ENCODE measurements around the gene GARS1.

The GARS1 gene

DNA sequence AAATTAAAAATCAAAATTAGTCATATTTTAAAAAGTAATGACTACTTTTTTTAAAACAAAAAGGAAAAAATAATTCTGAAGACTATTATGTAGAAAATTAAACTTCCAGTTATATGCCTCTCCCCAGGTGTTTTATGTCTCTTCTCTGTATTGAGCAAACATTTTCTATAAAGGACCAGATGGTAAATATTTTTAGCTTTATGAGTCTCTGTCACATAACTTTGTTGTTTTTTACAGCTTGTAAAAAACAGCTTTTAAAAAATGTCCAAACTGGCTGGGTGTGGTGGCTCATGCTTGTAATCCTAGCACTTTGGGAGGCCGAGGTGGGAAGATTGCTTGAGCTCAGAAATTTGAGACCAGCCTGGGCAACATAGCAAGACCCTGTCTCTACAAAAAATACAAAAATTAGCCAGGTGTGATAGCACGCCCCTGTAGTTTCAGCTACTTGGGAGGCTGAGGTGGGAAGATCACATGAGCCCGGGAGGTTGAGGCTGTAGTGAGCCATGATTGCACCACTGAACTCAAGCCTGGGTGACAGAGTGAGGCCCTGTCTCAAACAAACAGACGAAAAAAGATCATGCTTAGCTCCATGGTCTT is 23.5 kb downstream of the GARS1 start:
- TF ChIP-seq, protein P1, sequence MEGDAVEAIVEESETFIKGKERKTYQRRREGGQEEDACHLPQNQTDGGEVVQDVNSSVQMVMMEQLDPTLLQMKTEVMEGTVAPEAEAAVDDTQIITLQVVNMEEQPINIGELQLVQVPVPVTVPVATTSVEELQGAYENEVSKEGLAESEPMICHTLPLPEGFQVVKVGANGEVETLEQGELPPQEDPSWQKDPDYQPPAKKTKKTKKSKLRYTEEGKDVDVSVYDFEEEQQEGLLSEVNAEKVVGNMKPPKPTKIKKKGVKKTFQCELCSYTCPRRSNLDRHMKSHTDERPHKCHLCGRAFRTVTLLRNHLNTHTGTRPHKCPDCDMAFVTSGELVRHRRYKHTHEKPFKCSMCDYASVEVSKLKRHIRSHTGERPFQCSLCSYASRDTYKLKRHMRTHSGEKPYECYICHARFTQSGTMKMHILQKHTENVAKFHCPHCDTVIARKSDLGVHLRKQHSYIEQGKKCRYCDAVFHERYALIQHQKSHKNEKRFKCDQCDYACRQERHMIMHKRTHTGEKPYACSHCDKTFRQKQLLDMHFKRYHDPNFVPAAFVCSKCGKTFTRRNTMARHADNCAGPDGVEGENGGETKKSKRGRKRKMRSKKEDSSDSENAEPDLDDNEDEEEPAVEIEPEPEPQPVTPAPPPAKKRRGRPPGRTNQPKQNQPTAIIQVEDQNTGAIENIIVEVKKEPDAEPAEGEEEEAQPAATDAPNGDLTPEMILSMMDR (IDR thresholded peaks at IDR 0.05; ENCODE audit: insufficient read depth, low read depth, low read length, missing control alignments), result no peak
- DNase-seq (ENCODE audit: low read depth), result no peak
- no peak overlapping the region for H3K4me3 ChIP-seq (ENCODE audit: low read depth, low read length)

DNA sequence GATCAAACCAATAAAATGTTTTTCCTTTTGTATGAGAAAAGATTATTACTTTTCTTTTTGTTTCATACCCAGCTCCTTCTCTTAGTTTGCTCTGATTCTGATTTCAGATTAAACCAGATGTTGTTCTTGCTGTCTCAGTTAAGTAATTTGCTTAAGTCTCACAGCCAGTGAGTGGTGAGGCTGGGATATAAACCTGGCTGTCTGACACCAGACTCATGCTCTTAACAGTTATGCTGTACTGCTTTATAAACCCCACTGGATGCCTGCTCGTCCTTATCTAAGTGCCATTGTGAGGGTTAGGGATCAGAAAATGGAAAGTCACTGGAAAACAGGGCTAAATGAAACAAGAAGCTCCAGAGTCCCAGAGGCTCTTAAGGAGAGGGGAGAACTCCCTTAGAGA is 24.3 kb downstream of the GARS1 start:
- H3K4me3 ChIP-seq (ENCODE audit: low read depth, low read length), result no peak overlapping the region
- no peak for DNase-seq (ENCODE audit: low read depth)

DNA sequence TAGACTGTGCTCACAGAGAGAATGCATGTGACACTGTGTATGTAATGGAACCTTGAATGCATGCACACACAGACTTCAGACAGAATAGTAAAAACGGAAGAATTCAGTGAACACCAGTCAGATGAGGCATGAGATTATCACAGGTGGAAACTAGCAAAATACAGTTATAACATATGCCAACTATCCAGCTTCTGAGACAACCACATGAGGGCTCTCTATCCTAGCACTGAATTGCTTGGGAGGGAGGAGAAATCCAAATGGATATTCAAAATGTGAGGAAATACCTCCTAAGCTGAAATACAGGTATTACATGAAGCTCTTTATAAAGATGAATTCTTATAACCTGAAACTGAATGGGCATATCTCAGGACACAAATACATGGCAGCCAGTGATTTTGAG is 30.6 kb downstream of the GARS1 start:
- H3K4me3 ChIP-seq (ENCODE audit: low read depth, low read length), result no peak overlapping the region
- TF ChIP-seq, protein P1 (IDR thresholded peaks at IDR 0.05; ENCODE audit: insufficient read depth, low read depth, low read length, missing control alignments), result no peak
- no peak for DNase-seq (ENCODE audit: low read depth)

More for the DNA sequence above, 24.3 kb downstream of the GARS1 start:
- TF ChIP-seq, protein P1 (IDR thresholded peaks at IDR 0.05; ENCODE audit: insufficient read depth, low read depth, low read length, missing control alignments), result no peak

DNA sequence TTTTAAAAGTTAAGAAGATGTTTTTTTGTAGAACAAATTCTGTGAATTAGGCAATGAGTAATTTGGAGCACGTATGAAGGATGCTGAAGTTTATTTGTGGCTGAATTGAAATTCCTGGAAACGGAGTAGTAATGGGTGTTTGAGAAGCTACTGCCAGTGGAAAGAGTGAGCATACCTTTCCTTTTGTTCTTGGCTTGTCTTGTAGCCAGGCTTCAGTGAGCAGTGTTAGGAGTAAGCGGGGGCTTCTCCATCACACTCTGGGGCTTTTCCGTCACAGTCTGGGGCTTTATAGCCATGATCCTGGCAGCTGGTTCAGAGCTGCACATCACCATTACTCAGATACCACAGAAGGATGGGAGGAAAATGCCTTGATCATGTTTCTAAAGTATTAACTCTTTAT is 32.3 kb downstream of the GARS1 start:
- H3K4me3 ChIP-seq (ENCODE audit: low read depth, low read length), result no peak overlapping the region
- DNase-seq (ENCODE audit: low read depth), result no peak
- TF ChIP-seq, protein P1 (IDR thresholded peaks at IDR 0.05; ENCODE audit: insufficient read depth, low read depth, low read length, missing control alignments), result no peak

DNA sequence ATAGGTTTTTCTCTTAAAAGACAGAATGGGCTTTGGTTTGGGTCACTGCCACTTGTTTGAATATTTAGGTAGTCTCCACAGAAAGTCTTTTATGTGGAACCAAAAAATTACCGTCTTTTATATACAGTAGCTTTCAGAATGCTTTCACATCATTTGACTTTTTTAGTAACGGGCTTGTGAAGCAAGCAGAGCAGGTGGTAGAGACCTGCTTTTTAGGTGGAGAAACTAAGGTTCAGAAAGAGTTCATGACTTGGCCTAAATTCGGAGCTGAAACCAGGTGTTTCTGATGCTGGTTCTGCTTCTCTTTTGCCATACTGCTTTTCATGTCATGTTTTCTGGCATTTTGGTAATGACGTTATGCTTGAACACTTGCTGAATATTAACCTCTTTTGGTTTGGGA is 36.3 kb downstream of the GARS1 start:
- DNase-seq (ENCODE audit: low read depth), result peak; percentile 59
- no peak overlapping the region for H3K4me3 ChIP-seq (ENCODE audit: low read depth, low read length)
- TF ChIP-seq, protein P1 (IDR thresholded peaks at IDR 0.05; ENCODE audit: insufficient read depth, low read depth, low read length, missing control alignments), result no peak

DNA sequence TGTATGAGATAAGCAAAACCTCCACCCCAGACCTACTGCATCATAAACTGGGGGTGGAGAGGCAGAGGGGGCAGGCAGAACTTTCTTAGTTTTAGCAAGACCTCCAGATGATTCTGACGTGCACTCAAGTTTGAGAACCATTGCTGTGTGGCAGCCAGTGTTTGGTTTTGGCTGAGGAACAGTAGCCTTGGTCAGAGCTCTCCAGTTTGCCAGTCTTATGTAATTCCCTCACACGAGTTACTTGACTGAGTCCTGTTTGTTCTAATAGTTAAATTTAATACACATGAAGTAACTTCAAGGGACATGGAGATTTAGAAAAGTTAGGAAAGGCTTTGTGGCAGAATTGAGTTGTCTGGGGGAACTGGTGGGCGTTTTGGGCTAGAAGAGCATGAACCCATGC is 38.5 kb downstream of the GARS1 start:
- no peak overlapping the region for H3K4me3 ChIP-seq (ENCODE audit: low read depth, low read length)
- no peak for DNase-seq (ENCODE audit: low read depth)
- TF ChIP-seq, protein P1 (IDR thresholded peaks at IDR 0.05; ENCODE audit: insufficient read depth, low read depth, low read length, missing control alignments), result no peak

DNA sequence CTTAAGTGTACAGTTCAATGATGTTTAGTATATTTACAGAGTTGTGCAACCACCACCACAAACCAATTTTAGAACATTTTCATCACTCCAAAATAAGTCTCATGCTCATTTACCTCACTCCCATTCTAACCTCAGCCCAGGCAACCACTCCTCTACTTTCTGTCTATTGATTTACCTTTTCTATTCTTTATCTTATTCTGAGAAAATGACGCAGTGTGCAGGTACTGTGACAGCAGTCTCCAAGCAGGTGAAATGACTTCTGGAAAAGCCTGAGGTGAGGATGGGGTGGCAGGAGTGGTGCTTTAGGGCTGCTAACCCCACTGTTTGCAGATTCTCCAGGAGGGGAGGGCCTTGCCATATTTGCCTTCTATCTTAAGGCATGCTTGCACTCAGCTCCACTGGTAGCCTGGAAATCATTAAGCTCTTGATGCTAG is 39.5 kb downstream of the GARS1 start:
- DNase-seq (ENCODE audit: low read depth), result no peak
- TF ChIP-seq, protein P1 (IDR thresholded peaks at IDR 0.05; ENCODE audit: insufficient read depth, low read depth, low read length, missing control alignments), result no peak
- H3K4me3 ChIP-seq (ENCODE audit: low read depth, low read length), result no peak overlapping the region
